ENCODE measurements around the gene CALN1. TPM values are rescaled to one million over a fixed set of nuclear protein-coding genes. Genes with fewer than 3 reads are reported as not detected.
"Not testable (repeated sequence)": the region's sequence is repeated elsewhere in the genome, so short reads cannot be mapped to it uniquely, and the experiment has no call there.

Gene CALN1
- total RNA-seq, 1 donor from 2014 or later: 0.20 TPM

DNA sequence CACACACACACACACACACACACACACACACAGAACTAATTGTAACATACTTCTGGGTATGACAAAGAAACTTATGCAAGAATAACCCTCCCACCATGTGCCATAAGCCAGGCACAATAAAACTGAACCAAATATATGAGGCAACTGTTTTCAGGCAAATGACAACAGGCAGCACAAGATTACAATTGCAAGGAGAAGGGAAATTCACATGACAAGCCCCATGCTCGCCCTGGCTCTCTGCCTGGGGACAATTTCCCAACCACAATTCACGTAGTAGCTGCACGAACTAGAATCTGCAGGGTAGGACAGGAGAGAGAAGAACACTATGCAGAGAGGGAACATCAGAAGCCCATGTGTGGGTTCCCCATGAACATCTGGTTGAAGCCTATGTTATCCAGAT lies 143.3 kb downstream of the CALN1 start:
- intact Hi-C loops (cut with micrococcal nuclease): no loop called here

DNA sequence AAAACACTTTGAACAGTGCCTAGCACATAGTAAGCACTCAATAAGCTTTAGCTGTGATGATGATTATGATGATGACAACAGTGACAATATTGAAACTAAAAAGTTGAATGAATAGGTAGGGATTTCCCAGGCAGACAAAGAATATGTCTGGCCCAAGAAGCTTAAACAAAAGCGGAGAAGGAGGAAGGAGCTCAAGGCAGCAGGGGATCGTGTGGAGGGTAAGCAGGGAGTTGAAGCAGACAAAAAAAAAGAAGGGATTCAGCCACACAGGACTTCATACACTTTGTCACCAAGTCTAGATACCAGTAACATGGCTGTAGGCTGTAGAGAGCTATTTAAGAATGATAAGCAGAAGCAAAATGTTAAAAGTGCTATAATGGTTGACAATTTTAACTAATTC lies 144.0 kb downstream of the CALN1 start:
- intact Hi-C loops (cut with micrococcal nuclease): no loop called here

DNA sequence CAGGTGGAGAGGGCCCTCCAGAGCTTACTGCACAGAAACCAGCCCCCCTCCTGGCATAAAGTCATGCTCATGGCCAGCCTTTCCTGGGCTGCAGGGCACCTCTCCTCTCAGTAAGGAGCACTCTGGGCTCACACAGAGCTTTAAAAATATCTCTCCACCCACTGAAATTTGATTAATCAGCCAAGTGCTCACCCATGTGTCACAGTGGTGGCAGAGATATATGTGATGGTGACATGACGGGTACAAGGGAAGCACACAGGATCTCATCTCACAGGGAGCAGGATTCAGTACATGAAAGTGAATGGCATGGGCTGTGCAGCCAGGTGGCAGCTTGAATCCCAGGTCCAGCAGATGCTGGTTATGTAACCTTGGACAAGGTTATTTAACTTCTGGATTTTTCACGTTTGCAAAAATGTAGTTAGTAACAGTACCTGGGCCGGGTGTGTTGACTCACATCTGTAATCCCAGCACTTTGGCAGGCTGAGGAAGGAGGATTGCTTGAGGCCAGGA lies 144.8 kb downstream of the CALN1 start:
- intact Hi-C loops (cut with micrococcal nuclease): no loop called here

DNA sequence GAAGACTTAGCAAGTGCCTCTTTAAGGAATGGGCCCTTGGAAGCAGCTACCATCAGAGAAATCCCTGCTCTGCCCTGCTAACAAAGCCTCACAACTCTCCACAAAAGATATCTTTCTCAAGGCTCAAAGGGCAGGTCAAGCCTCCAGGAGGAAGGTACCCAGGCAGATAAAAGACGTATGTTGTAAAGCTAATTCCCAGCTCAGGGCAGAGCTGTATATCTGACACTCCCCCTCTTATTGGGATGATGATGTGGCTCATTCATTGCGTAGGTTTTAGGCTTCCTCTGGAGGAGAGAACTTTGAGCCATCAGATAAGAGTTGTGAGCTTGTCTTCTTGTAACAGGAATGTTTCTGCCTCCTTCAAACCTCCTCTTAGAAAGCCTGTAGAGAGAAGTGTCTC lies 145.4 kb downstream of the CALN1 start:
- intact Hi-C loops (cut with micrococcal nuclease): no loop called here

DNA sequence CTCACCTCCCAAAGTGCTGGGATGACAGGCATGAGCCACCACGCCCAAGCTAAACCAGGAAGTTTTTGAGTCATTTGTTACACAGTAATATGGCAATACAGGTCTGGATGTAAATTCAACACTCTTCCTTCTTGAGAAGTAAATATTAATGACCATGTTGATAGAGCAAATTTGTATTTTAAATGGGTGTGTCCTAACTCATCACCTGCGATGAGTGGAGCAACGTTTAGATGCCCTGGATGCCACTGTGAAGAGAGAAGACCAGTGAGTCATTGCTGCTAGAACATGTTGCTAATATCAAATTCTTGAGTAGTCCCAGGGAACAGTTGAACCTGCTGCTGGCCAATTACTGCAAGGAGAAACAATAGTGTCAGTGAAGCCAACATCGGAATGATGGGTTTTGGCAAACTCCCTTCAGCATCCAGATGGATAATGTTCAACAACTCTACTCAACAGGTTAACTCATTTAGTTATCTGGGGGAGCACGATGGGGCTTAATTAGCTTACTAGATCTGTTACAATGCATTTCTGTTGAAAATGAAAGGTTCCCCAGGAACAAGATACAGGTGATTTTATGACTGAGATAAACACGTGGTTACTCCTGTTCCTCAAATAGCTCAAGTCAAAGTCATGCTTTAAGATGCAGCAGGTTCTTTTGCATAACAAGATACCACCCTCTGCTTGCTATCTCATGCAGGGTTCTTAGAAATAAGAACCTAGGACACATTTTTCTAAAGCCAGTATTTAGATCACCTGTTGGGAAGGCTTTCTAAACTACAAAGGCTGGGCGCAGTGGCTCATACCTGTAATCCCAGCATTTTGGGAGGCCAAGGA lies 146.8 kb downstream of the CALN1 start:
- intact Hi-C loops (cut with micrococcal nuclease): no loop called here

DNA sequence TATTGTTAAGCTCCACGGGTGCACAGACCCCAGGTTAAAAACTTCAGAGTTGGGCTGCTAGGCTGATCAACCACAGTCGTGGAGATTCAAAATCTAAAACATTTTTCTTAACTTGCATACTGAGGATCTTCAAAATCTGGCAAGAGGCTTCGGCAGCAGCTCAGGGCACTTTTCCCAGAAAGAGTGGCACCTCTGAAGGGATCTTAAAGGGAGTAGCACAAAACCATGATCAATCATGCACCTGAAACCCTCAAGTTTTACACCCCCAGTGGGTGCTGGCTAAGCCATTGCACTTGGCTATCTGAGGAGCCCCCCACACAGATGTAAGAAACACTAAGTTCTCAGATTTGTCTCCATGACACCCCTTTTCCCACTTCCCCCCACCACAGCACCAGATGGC lies 151.7 kb downstream of the CALN1 start:
- intact Hi-C loops (cut with micrococcal nuclease): no loop called here

DNA sequence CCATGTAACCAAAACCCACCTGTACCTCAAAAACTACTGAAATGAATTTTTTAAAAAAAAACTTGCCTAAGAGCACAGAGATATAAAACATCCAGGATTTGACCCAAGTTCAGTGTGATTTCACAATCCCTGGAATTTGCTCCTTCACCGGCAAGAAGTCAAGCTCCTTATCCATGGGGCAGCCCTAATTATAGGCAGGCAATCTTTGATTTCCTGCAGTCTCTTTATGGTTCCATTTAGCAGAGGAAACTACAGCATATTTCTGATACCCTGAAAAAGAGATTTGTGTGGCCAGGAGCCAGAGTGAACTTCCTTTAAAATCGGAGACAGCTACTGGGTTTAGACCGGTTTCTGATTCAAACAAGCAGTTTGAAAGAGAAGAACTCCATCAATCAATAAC lies 154.1 kb downstream of the CALN1 start:
- intact Hi-C loops (cut with micrococcal nuclease): no loop called here

DNA sequence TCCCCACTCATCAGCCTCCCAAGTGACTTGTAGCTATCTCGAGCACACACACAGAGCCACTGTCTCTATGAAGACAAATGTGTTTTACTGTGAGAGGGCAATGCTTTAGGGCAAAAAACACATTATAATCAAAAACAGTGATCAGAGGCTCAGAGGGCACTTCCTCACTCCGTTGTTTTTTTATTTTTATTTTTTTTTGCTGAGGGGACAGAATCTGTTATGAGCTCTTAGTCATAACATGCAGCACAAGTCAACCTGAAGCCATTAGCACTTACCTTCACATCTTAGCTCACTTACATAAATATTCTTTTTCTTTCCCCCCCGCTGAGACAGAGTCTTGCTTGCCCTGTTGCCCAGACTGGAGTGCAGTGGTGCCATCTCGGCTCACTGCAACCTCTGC lies 157.7 kb downstream of the CALN1 start:
- intact Hi-C loops (cut with micrococcal nuclease): no loop called here

DNA sequence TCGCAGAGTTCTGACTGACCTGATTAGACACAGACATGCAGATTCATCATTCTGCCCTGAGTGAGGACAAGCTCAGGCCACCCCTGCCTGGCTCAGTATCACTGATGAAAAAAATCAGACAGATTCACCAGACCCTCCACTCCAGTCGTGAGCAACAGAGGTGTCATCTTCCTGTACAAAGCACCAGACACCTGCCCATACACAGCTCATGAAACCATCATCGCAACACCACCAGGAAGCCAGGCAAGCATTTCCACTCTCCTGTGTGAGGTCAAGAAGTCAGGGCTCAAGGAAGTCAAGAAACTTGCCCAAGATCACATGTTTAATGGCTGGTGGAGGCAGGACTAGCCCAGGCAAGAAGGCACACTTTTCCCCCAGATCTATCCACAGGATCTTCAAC lies 163.0 kb downstream of the CALN1 start:
- intact Hi-C loops (cut with micrococcal nuclease): no loop called here

DNA sequence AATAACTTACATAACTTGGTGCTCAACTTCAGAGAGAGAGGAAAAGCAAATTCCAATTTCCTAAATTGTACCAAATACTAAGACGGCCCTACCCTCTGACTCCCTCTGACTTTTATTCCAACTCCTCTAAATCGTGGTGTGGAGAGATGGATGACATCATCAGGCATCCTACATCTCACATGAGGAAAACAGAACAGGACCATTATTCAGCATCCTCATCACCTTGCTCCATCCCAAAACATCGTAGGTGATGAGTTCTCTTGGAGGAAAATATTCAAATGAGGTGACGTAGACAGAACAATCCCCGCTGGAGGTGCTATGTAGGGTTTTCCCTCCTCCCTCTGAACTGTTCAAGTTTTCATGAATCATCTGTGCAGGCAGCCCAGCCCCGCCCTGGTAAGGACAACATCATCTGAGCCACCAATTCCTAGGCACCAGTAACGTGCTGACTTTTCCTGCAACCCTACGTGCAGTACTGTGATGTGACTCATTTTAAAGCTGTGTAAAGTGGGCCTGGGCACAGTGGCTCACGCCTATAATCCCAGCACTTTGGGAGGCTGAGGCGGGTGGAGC lies 167.2 kb downstream of the CALN1 start:
- intact Hi-C loops (cut with micrococcal nuclease): no loop called here

DNA sequence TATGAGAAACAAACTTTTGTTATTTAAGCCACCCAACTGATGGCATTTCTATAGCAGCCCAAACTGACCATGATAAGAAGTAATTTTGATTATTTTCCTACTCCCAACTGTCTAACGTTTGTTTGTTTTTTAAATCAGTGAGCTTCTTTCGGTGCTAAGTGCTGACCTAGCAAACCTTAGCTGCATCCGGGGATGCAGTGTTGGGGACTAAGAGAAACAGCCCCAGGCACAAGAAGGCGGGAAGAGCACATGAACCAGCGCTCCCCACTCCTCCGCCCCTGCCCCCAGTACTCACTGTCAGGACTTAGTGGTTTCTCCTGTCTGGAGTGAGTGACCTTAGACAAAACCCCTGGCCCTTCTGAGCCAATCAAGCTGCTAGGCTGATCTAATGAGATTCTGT lies 168.8 kb downstream of the CALN1 start:
- intact Hi-C loops (cut with micrococcal nuclease): no loop called here

DNA sequence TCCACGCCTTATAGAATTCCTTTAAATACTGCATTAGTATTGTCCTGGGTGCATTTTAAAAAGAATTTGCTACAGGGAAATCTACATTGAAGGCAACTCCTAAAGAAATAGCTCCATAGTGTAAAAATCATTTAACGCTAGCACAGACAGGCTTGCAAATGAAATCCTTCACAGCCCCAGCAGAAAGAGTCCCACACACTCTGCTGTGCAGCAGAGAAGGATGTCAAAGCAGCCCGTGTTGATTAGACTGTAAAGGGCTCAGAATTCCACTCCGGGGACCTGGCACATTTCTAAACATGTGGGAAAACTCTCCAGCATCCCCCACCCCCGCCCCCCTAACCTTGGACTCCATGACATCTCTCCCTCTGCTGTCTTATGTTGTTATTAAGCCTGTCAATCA lies 176.8 kb downstream of the CALN1 start:
- intact Hi-C loops (cut with micrococcal nuclease): no loop called here

DNA sequence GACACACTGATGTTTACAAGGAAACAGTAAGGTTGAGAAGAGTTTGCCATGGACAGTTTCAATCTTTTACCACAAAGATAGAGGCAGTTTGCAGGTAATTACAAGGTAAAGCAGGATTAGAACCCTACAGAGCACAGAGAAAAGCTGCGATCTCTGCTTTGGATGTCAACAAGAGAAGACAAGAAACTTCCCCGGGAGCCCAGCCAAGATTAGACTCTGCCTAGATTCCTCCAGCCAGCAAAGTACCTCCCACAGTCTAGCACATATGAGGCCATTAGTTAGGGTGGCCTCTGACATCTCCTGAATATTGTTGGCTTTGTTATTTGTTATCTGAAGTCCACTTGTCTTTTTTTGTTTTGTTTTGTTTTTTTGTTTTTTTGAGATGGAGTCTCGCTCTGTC lies 178.1 kb downstream of the CALN1 start:
- intact Hi-C loops (cut with micrococcal nuclease): no loop called here

DNA sequence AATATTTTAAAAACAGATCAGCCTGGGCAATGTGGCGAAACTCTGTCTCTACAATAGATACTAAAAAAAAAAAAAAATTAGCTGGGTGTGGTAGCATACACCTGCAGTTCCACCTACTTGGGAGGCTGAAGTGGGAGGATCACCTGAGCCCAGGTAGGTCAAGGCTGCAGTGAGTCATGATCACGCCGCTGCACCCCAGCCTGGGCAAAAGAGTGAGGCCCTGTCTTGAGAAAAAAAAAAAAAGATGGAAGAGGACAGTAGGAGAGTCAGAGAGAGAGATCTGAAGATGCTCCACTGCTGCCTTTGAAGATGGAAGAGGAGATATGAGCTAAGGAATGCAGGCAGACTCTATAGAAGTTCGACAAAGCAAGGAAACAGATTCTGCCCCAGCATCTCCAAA lies 181.9 kb downstream of the CALN1 start:
- intact Hi-C loops (cut with micrococcal nuclease): no loop called here

DNA sequence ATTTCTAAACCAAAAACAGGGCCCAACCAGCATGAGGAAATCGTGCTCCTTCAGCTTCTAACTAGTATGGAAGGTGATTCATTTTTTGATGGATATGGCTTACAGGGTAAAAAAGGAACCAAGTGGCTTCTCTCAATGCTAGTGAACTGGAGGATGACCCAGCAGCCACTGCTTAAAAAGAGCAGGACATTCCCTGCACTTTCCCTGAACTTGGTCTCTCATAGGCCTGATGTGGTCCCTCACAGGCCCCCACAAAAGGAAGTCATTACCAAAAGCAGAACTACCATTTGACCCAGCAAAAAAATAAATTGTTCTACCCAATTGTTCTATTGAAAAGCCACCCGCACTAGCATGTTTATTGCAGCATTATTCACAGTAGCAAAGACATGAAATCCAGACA lies 188.8 kb downstream of the CALN1 start:
- intact Hi-C loops (cut with micrococcal nuclease): no loop called here

DNA sequence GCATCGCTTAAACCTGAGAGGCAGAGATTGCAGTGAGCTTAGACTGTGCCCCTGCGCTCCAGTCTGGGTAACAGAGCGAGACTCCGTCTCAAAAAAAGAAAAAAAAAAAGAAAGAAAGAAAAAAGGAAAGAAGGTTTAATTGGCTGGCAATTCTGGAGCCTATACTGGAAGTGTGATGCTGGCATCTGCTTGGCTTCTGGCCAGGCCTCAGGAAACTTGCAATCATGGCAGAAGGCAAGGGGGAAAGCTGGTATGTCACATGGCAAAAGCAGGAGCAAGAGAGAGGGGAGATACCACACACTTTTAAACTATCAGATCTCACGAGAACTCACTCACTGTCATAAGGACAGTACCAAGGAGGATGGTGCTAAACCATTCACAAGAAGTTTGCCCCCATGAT lies 190.0 kb downstream of the CALN1 start:
- intact Hi-C loops (cut with micrococcal nuclease): no loop called here

DNA sequence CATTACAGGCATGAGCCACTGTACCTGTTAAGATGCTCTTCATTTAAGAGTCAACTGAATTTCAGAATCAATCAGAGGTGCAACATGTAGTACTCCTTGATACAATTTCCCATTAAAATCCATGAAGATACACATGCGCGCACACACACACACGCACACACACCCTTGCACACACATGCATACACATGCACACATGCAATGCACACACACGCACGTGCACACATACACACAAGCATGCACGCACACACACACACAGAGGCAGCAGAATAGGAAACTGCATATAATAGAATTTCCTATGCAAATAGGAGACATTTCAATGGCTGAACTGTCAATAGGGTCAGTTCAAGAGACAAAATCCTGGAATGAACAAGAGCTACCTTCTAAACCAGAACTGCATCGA lies 192.6 kb downstream of the CALN1 start:
- intact Hi-C loops (cut with micrococcal nuclease): no loop called here

DNA sequence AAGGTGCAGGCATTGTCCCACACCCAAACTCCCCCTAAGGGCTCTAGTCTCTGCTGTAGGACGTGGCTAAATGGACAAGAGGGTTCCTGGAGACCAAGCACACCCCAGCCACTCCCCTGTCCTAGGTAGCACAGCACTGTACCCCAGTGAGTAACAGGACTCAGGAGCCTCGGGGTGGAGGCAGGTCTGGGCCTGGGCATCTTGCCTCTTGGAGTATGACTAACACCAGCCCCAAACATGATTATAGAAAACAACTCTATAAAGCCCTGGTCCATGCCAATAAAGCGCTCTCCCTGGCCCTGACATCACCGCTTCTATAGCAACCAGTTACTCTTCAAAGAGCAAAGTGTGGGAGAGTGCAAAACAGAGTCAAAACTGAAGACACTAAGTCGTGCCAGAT lies 195.0 kb downstream of the CALN1 start:
- intact Hi-C loops (cut with micrococcal nuclease): no loop called here

DNA sequence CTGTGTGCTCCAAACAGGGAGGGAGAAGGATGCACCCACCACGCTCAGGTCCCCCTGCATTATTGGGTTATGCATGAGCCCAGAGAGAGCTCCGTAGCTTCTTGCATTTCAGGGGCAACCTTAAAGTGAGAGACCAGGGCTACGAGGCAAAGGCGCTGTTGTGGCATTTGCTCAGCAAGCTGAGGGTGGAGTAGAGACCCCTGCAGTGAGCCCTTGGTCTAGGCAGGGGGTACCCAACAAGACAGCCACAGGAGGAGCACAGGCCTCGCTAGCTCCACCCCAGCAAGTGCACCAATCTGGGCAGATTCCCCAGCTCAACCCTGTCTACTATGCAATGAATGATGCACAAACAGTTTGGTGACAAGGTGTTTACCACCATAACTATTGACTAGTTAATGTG lies 198.4 kb downstream of the CALN1 start:
- intact Hi-C loops (cut with micrococcal nuclease): no loop called here

DNA sequence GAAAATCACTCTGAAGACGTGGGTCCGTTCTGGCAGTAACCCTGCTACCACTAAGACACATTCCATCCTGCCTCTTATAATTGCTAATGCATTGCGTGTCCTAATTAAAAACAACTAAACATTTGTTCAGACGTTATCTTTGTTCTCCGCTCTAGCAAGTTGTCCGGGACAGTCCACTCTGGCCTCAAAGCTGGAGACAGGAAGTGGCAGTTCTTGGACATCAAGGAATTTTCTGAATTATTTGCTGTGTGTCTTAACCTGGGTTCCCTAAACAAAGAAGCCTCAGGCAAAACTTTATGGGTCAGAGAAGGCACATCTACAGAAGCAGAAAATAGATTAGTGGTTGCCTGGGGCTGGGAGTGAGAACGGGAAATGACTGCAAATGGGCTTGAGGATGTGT lies 199.1 kb downstream of the CALN1 start:
- intact Hi-C loops (cut with micrococcal nuclease): no loop called here

DNA sequence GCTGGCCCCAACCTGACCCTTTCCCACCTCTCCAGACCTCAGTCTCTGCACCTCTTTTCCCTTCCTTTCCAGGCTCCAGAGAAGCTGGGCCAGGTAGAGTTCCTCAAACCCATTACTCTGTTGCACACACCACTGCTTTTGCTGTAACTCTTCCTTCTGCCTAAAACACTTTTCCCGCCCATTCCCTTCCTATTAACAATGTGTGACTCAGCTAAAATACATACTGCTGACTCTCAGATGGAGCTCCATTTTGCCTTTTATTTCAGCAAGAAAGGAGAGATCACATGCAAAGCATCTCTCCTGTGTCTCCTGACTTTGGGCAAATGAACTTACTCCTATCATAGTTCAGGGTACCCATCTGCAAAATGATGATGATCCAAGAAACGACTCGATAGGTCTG lies 201.0 kb downstream of the CALN1 start:
- intact Hi-C loops (cut with micrococcal nuclease): no loop called here

DNA sequence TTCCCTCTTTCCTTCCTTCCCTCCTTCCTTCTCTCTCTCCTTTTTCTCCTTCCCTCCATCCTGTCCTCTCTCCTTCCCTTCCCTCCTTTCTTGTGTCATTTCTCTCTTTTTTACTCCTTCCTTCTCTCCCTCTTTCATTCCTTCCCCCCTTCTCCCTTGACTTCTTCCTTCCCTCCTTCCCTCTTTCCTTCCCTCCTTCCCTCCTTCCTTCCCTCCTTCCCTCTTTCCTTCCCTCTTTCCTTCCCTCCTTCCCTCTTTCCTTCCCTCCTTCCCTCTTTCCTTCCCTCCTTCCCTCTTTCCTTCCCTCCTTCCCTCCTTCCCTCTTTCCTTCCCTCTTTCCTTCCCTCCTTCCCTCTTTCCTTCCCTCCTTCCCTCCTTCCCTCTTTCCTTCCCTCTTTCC lies 203.1 kb downstream of the CALN1 start:
- intact Hi-C loops (cut with micrococcal nuclease): not testable (repeated sequence)

DNA sequence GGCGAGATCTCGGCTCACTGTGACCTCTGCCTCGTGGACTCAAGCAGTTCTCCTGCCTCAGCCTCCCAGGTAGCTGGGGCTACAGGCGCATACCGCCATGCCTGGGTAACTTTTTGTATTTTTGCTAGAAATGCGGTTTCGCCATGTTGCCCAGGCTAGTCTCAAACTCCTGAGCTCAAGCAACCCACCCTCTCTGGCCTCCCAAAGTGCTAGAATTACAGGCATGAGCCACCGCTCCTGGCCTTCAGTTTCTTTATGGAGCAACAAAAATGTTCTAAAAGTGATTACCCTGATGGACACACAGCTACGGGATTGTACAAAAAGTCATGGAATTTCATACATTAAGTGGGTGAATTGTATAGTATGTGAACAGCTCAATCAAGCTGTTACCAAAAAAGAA lies 216.0 kb downstream of the CALN1 start:
- intact Hi-C loops (cut with micrococcal nuclease): no loop called here

All from T-helper 1 cell treated with Interleukin-12 subunit alpha and Interleukin-12 subunit beta and Interleukin-4 antibody, amounts not matched to agents 30 ng/mL and 1 ng/mL, for 36 hours (primary cell).